Measurements from ENCODE around the gene FMN1. TPM values are rescaled to one million over a fixed set of nuclear protein-coding genes. Genes with fewer than 3 reads are reported as not detected.

Gene FMN1
- polyA plus RNA-seq, 1 donor from 2014 or later: 0.40 TPM

DNA sequence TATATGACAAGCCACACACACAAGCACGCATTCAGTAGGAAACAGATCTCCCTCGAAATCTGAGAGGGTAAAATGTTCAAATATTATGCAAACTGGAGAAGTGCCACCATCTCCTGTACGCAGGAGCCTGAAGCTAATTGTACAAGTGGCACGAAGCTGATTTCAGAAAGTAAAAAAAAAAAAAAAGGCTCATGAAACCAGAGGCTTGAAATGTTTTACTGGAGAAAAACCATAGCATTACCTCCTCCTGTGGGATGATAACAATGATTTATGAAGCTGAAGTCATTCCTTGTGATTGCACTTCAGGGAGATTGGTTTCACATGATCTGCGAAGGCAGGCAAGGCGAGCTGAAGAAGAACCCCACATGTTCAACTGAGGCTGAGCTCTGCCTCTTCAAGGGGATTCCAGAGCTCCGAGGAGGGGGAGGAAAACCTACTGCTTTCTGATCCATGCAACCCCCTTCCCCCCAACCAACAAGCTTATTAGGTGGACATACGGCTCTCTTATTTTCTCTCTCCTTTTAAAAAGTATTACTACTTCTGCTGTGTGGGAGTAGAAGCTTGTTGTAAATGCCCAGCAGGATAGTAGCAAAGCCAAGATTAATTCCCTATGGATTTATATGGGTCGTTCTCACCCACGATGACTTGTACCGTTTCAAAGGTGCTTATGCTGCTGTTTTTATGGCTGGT is 375.6 kb downstream of the FMN1 start:
- Histone ChIP-seq H3K9ac (ENCODE audit: low read length) (no peak overlapping the region), H3K79me2 (replicated peaks; ENCODE audit: insufficient read depth, low read length) (no peaks in the 10 kb centered on the region), H3K9me2 (ENCODE audit: insufficient read depth, low read length) (no peaks in the 10 kb centered on the region), H3K36me3 (ENCODE audit: insufficient read depth, low read length) (no peaks in the 10 kb centered on the region), H3F3A (ENCODE audit: insufficient read depth, low read length, poor library complexity, severe bottlenecking) (no peaks in the 10 kb centered on the region), H3K4me3 (ENCODE audit: low read length) (no peak overlapping the region), H3K27me3 (ENCODE audit: insufficient read depth, low read depth, low read length) (no peaks in the 10 kb centered on the region), H3K9me3 (ENCODE audit: low read length) (no peaks in the 10 kb centered on the region), H3K4me2 (ENCODE audit: low read length) (no peak overlapping the region), H3K27ac (ENCODE audit: low read length) (no peak overlapping the region), H2AFZ (ENCODE audit: low read depth, low read length) (no peak overlapping the region), H4K20me1 (ENCODE audit: insufficient read depth) (no peaks in the 10 kb centered on the region)
- TF ChIP-seq, protein P1, sequence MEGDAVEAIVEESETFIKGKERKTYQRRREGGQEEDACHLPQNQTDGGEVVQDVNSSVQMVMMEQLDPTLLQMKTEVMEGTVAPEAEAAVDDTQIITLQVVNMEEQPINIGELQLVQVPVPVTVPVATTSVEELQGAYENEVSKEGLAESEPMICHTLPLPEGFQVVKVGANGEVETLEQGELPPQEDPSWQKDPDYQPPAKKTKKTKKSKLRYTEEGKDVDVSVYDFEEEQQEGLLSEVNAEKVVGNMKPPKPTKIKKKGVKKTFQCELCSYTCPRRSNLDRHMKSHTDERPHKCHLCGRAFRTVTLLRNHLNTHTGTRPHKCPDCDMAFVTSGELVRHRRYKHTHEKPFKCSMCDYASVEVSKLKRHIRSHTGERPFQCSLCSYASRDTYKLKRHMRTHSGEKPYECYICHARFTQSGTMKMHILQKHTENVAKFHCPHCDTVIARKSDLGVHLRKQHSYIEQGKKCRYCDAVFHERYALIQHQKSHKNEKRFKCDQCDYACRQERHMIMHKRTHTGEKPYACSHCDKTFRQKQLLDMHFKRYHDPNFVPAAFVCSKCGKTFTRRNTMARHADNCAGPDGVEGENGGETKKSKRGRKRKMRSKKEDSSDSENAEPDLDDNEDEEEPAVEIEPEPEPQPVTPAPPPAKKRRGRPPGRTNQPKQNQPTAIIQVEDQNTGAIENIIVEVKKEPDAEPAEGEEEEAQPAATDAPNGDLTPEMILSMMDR (IDR thresholded peaks at IDR 0.05; ENCODE audit: poor library complexity, severe bottlenecking): no peak
- TF ChIP-seq MXI1 (conservative IDR thresholded peaks at IDR 0.05; ENCODE audit: poor library complexity, severe bottlenecking) (no peak), SMC3 (conservative IDR thresholded peaks at IDR 0.05; ENCODE audit: poor library complexity) (no peak), REST (IDR thresholded peaks at IDR 0.05; ENCODE audit: borderline replicate concordance) (no peak), POLR2AphosphoS5 (IDR thresholded peaks at IDR 0.05) (peak; percentile 52), TAF1 (IDR thresholded peaks at IDR 0.05; ENCODE audit: low read depth) (no peak)

DNA sequence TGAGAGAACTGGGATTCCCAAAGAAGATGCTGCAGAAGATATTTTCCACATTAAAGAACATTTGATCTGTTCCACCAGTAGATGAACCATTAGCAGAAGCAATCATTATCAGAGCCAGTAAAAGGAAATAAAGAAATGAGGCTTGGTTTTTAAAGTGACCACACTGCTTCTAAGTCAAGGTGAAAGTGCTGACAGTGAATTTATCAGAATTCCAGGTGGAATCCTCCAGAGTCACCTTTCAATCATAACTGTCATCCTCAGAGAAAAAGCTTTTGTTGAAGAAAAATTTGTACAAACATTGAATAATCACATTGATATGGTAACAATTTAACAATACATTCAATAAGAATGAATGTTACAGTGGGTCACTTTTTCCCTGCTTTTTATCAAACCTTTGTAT is 376.9 kb downstream of the FMN1 start:
- no peaks in the 10 kb centered on the region for H4K20me1 ChIP-seq (ENCODE audit: insufficient read depth)
- H3K9me3 ChIP-seq (ENCODE audit: low read length): no peaks in the 10 kb centered on the region
- TF ChIP-seq EP300 (conservative IDR thresholded peaks at IDR 0.05; ENCODE audit: poor library complexity, severe bottlenecking) (peak; percentile 47), EZH2 (IDR thresholded peaks at IDR 0.05; ENCODE audit: borderline replicate concordance, insufficient read depth, low read length, poor library complexity, severe bottlenecking) (no peak)
- H3K9ac ChIP-seq (ENCODE audit: low read length): no peak overlapping the region
- no peak overlapping the region for H3K4me2 ChIP-seq (ENCODE audit: low read length)
- H3K36me3 ChIP-seq (ENCODE audit: insufficient read depth, low read length): no peaks in the 10 kb centered on the region
- no peaks in the 10 kb centered on the region for H3K9me2 ChIP-seq (ENCODE audit: insufficient read depth, low read length)
- no peaks in the 10 kb centered on the region for H3F3A ChIP-seq (ENCODE audit: insufficient read depth, low read length, poor library complexity, severe bottlenecking)
- no peak overlapping the region for H2AFZ ChIP-seq (ENCODE audit: low read depth, low read length)
- no peak overlapping the region for H3K4me3 ChIP-seq (ENCODE audit: low read length)
- H3K27ac ChIP-seq (ENCODE audit: low read length): no peak overlapping the region
- H3K79me2 ChIP-seq (replicated peaks; ENCODE audit: insufficient read depth, low read length): no peaks in the 10 kb centered on the region
- no peaks in the 10 kb centered on the region for H3K27me3 ChIP-seq (ENCODE audit: insufficient read depth, low read depth, low read length)

GRCh38 chr15:32807331-32807730 is 387.2 kb downstream of the FMN1 start:
- Histone ChIP-seq H2AFZ (ENCODE audit: low read depth, low read length) (no peak overlapping the region), H3K9ac (ENCODE audit: low read length) (no peak overlapping the region)

More at GRCh38 chr15:32807331-32807730, 387.2 kb downstream of the FMN1 start:
- Histone ChIP-seq H3K27ac (ENCODE audit: low read length) (no peak overlapping the region), H3K79me2 (replicated peaks; ENCODE audit: insufficient read depth, low read length) (no peaks in the 10 kb centered on the region), H3K27me3 (ENCODE audit: insufficient read depth, low read depth, low read length) (no peaks in the 10 kb centered on the region), H3K36me3 (ENCODE audit: insufficient read depth, low read length) (no peaks in the 10 kb centered on the region), H4K20me1 (ENCODE audit: insufficient read depth) (no peaks in the 10 kb centered on the region), H3K4me2 (ENCODE audit: low read length) (no peak overlapping the region), H3K9me2 (ENCODE audit: insufficient read depth, low read length) (no peaks in the 10 kb centered on the region), H3K9me3 (ENCODE audit: low read length) (no peaks in the 10 kb centered on the region), H3F3A (ENCODE audit: insufficient read depth, low read length, poor library complexity, severe bottlenecking) (no peaks in the 10 kb centered on the region), H3K4me3 (ENCODE audit: low read length) (no peak overlapping the region)
- TF ChIP-seq, protein P1 (IDR thresholded peaks at IDR 0.05; ENCODE audit: poor library complexity, severe bottlenecking): no peak
- TF ChIP-seq REST (IDR thresholded peaks at IDR 0.05; ENCODE audit: borderline replicate concordance) (no peak), POLR2AphosphoS5 (IDR thresholded peaks at IDR 0.05) (no peak), MXI1 (conservative IDR thresholded peaks at IDR 0.05; ENCODE audit: poor library complexity, severe bottlenecking) (no peak), SMC3 (conservative IDR thresholded peaks at IDR 0.05; ENCODE audit: poor library complexity) (no peak)
